GM23338 (cell line): ENCODE results near the gene TYMP. TPM values are rescaled to one million over a fixed set of nuclear protein-coding genes. Genes with fewer than 3 reads are reported as not detected.

Experiments
- ATAC-seq: fragments of 200-7000 bp; cut with Tn5 transposase; 3 replicates; pipeline ENCODE4 v1.9.1; 2020
- DNase-seq: peaks from one replicate; pipeline ENCODE4 v3.0.0-alpha.2; 2015; ENCODE audit warnings: low spot score
- H2AFZ ChIP-seq: fragments of 200-600 bp; sonication (generic); 2 replicates; pipeline ENCODE4 v1.8.0; 2016; ENCODE audit warnings: antibody characterized with exemption, mild to moderate bottlenecking, moderate library complexity
- H3F3A ChIP-seq: fragments of 200-600 bp; sonication (generic); replicated peaks from 2 replicates; pipeline ENCODE4 v1.8.0; 2017; ENCODE audit warnings: antibody characterized with exemption, mixed run types, low read depth
- H3K27ac ChIP-seq: fragments of 200-600 bp; sonication (generic); 2 replicates; pipeline ENCODE4 v1.6.1; 2016; ENCODE audit warnings: low read depth
- H3K27me3 ChIP-seq: fragments of 200-600 bp; sonication (generic); 2 replicates; pipeline ENCODE4 v1.8.0; 2016; ENCODE audit warnings: mild to moderate bottlenecking, mixed run types, moderate library complexity; ENCODE audit not compliant: insufficient read depth
- H3K36me3 ChIP-seq: fragments of 200-600 bp; sonication (generic); 2 replicates; pipeline ENCODE4 v1.8.0; 2016; ENCODE audit warnings: mild to moderate bottlenecking; ENCODE audit not compliant: insufficient read depth
- H3K4me1 ChIP-seq: fragments of 200-600 bp; sonication (generic); 2 replicates; pipeline ENCODE4 v1.8.0; 2016; ENCODE audit warnings: mild to moderate bottlenecking, moderate library complexity; ENCODE audit not compliant: insufficient read depth
- H3K4me2 ChIP-seq: fragments of 200-600 bp; sonication (generic); 2 replicates; pipeline ENCODE4 v1.7.1; 2017; ENCODE audit warnings: mixed run types
- H3K4me3 ChIP-seq: fragments of 200-600 bp; sonication (generic); 2 replicates; pipeline ENCODE4 v1.6.1; 2016; ENCODE audit warnings: mixed run types
- H3K79me2 ChIP-seq: fragments of 200-600 bp; sonication (generic); replicated peaks from 2 replicates; pipeline ENCODE4 v1.8.0; 2017; ENCODE audit warnings: mild to moderate bottlenecking; ENCODE audit not compliant: insufficient read depth
- H3K9me2 ChIP-seq: fragments of 200-600 bp; sonication (generic); 2 replicates; pipeline ENCODE4 v1.8.0; 2017; ENCODE audit not compliant: insufficient read depth
- H4K20me1 ChIP-seq: fragments of 200-600 bp; sonication (generic); replicated peaks from 2 replicates; pipeline ENCODE4 v1.8.0; 2017; ENCODE audit warnings: mild to moderate bottlenecking; ENCODE audit not compliant: insufficient read depth
- H3K27ac Mint-ChIP-seq: 2 replicates; pipeline ENCODE4 v1.8.0; 2020; ENCODE audit warnings: inconsistent platforms, mild to moderate bottlenecking, moderate library complexity, mixed read lengths
- H3K27me3 Mint-ChIP-seq: 3 replicates; pipeline ENCODE4 v1.8.0; 2022; ENCODE audit warnings: low read depth, mild to moderate bottlenecking, moderate library complexity, mixed read lengths, inconsistent platforms; ENCODE audit not compliant: insufficient read depth, poor library complexity
- H3K36me3 Mint-ChIP-seq: 3 replicates; pipeline ENCODE4 v1.8.0; 2021; ENCODE audit warnings: low read depth, mild to moderate bottlenecking, inconsistent platforms, moderate library complexity, mixed read lengths
- H3K4me1 Mint-ChIP-seq: 3 replicates; pipeline ENCODE4 v1.8.0; 2020; ENCODE audit warnings: mild to moderate bottlenecking, inconsistent platforms, mixed read lengths
- H3K4me3 Mint-ChIP-seq: 3 replicates; pipeline ENCODE4 v1.8.0; 2021; ENCODE audit warnings: moderate library complexity, mild to moderate bottlenecking, inconsistent platforms, mixed read lengths
- H3K9me3 Mint-ChIP-seq: 3 replicates; pipeline ENCODE4 v1.8.0; 2020; ENCODE audit warnings: moderate library complexity, mild to moderate bottlenecking, inconsistent platforms, mixed read lengths
- CREB1 ChIP-seq: fragments of 250-450 bp; sonication (Bioruptor Pico); IDR thresholded peaks from 2 replicates; pipeline ENCODE4 v1.5.0; 2020; ENCODE audit warnings: low read depth, mild to moderate bottlenecking, moderate library complexity
- EZH2 ChIP-seq: fragments of 200-600 bp; sonication (generic); IDR thresholded peaks from one replicate; pipeline ENCODE4 v1.8.0; 2017; ENCODE audit warnings: antibody characterized with exemption, mild to moderate bottlenecking, low read depth; ENCODE audit not compliant: unreplicated experiment
- EZH2phosphoT487 ChIP-seq: fragments of 200-600 bp; sonication (generic); IDR thresholded peaks from one replicate; pipeline ENCODE4 v1.8.1; 2018; ENCODE audit warnings: antibody characterized with exemption; ENCODE audit not compliant: unreplicated experiment
- JUNB ChIP-seq: IDR thresholded peaks from one replicate; pipeline ENCODE4 v1.6.1; 2016; ENCODE audit warnings: antibody characterized with exemption; ENCODE audit not compliant: unreplicated experiment
- NANOG ChIP-seq: IDR thresholded peaks from 2 replicates; pipeline ENCODE4 v1.6.1; 2016; ENCODE audit warnings: antibody characterized with exemption, borderline replicate concordance
- POLR2AphosphoS5 ChIP-seq: IDR thresholded peaks from 2 replicates; pipeline ENCODE4 v1.6.1; 2016; ENCODE audit warnings: antibody characterized with exemption, low read depth
- STAT1 ChIP-seq: IDR thresholded peaks from one replicate; pipeline ENCODE4 v1.6.1; 2016; ENCODE audit warnings: antibody characterized with exemption; ENCODE audit not compliant: unreplicated experiment
- ZNF114 ChIP-seq: fragments of 250-450 bp; sonication (Bioruptor Pico); IDR thresholded peaks from 2 replicates; pipeline ENCODE4 v1.5.0; 2020; ENCODE audit warnings: mild to moderate bottlenecking, moderate library complexity
- ZNF331 ChIP-seq: fragments of 250-450 bp; sonication (Bioruptor Pico); IDR thresholded peaks from 2 replicates; pipeline ENCODE4 v1.5.0; 2020; ENCODE audit warnings: low read depth, mild to moderate bottlenecking, moderate library complexity
- polyA plus RNA-seq: library from polyadenylated mRNA; unstranded; fragments of >200 nt; fragmentation: Nextera tagmentation; extraction: Ambion mirVana; gene quantifications from 2 replicates; pipeline ENCODE4 v1.2.1, GENCODE V29; 2016
- total RNA-seq: library from RNA; depleted of rRNA; stranded (reverse); fragments of >200 nt; shearing (Covaris generic); gene quantifications from 2 replicates; pipeline ENCODE4 v1.2.3, GENCODE V29; 2014
- TF ChIP-seq, protein P1 (sequence below): IDR thresholded peaks from one replicate; pipeline ENCODE4 v1.6.1; 2018; ENCODE audit warnings: antibody characterized with exemption; ENCODE audit not compliant: unreplicated experiment
- TF ChIP-seq, protein P2 (sequence below): fragments of 250-450 bp; sonication (Bioruptor Pico); IDR thresholded peaks from 2 replicates; pipeline ENCODE4 v1.5.0; 2020; ENCODE audit warnings: mild to moderate bottlenecking, moderate library complexity
- TF ChIP-seq, protein P3 (sequence below): IDR thresholded peaks from 2 replicates; pipeline ENCODE4 v1.6.1; 2016; ENCODE audit warnings: antibody characterized with exemption
- TF ChIP-seq, protein P4 (sequence below), 2 experiments: fragments of 200-600 bp in 1 of 2; sonication (generic) in 1 of 2; conservative IDR thresholded peaks; 2 replicates each; pipeline versions ENCODE4 v1.5.1 to v1.6.1; 2016 to 2017; ENCODE audit warnings: antibody characterized with exemption in 2 of 2, low read depth in 2 of 2, mild to moderate bottlenecking in 2 of 2, moderate library complexity in 1 of 2

TYMP gene
- total and polyA plus RNA-seq, 2 experiments from 2014 or later: 0.28 to 1.8 TPM

DNA sequence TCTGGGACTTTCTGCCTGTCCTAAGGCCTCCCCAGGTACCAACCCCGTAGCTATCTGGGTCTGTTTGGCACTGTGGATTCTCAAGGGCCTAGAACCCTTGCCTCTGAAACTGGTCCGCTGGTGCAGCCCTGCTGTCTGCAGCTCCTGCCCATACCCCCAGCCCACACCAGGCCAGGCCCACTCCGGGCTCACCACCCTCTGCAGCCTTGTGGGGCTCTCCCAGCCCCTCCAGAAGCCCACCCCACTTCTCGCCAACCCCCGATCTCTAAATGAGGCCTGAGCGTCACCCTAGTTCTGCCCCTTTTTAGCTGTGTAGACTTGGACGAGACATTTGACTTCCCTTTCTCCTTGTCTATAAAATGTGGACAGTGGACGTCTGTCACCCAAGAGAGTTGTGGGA lies 20.6 kb upstream of the TYMP start:
- Histone ChIP-seq H3K27me3 (peaks cover 20% of the 10 kb centered on the region; the same call in 1 of the 2 replicates), H3K27ac (no peak overlapping the region), H3K36me3 (no peaks in the 10 kb centered on the region), H2AFZ (no peak overlapping the region), H3K4me1 (no peaks in the 10 kb centered on the region), H4K20me1 (no peaks in the 10 kb centered on the region), H3K4me2 (no peak overlapping the region), H3F3A (no peaks in the 10 kb centered on the region), H3K9me2 (no peaks in the 10 kb centered on the region), H3K4me3 (no peak overlapping the region), H3K79me2 (no peaks in the 10 kb centered on the region)
- Mint-ChIP-seq H3K36me3 (no peaks in the 10 kb centered on the region), H3K27me3 (peaks cover 27% of the 10 kb centered on the region), H3K4me1 (peaks cover 4% of the 10 kb centered on the region; the same call in 2 of the 3 replicates), H3K27ac (no peak overlapping the region), H3K9me3 (no peaks in the 10 kb centered on the region), H3K4me3 (no peak overlapping the region; the same call in 2 of the 3 replicates)
- TF ChIP-seq NANOG (no peak), EZH2phosphoT487 (no peak), JUNB (no peak), ZNF331 (CRISPR knock-in tag) (no peak), POLR2AphosphoS5 (no peak), EZH2 (no peak), ZNF114 (CRISPR knock-in tag) (no peak), STAT1 (no peak), CREB1 (CRISPR knock-in tag) (no peak)
- TF ChIP-seq, protein P1, sequence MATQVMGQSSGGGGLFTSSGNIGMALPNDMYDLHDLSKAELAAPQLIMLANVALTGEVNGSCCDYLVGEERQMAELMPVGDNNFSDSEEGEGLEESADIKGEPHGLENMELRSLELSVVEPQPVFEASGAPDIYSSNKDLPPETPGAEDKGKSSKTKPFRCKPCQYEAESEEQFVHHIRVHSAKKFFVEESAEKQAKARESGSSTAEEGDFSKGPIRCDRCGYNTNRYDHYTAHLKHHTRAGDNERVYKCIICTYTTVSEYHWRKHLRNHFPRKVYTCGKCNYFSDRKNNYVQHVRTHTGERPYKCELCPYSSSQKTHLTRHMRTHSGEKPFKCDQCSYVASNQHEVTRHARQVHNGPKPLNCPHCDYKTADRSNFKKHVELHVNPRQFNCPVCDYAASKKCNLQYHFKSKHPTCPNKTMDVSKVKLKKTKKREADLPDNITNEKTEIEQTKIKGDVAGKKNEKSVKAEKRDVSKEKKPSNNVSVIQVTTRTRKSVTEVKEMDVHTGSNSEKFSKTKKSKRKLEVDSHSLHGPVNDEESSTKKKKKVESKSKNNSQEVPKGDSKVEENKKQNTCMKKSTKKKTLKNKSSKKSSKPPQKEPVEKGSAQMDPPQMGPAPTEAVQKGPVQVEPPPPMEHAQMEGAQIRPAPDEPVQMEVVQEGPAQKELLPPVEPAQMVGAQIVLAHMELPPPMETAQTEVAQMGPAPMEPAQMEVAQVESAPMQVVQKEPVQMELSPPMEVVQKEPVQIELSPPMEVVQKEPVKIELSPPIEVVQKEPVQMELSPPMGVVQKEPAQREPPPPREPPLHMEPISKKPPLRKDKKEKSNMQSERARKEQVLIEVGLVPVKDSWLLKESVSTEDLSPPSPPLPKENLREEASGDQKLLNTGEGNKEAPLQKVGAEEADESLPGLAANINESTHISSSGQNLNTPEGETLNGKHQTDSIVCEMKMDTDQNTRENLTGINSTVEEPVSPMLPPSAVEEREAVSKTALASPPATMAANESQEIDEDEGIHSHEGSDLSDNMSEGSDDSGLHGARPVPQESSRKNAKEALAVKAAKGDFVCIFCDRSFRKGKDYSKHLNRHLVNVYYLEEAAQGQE: no peak
- TF ChIP-seq, protein P2, sequence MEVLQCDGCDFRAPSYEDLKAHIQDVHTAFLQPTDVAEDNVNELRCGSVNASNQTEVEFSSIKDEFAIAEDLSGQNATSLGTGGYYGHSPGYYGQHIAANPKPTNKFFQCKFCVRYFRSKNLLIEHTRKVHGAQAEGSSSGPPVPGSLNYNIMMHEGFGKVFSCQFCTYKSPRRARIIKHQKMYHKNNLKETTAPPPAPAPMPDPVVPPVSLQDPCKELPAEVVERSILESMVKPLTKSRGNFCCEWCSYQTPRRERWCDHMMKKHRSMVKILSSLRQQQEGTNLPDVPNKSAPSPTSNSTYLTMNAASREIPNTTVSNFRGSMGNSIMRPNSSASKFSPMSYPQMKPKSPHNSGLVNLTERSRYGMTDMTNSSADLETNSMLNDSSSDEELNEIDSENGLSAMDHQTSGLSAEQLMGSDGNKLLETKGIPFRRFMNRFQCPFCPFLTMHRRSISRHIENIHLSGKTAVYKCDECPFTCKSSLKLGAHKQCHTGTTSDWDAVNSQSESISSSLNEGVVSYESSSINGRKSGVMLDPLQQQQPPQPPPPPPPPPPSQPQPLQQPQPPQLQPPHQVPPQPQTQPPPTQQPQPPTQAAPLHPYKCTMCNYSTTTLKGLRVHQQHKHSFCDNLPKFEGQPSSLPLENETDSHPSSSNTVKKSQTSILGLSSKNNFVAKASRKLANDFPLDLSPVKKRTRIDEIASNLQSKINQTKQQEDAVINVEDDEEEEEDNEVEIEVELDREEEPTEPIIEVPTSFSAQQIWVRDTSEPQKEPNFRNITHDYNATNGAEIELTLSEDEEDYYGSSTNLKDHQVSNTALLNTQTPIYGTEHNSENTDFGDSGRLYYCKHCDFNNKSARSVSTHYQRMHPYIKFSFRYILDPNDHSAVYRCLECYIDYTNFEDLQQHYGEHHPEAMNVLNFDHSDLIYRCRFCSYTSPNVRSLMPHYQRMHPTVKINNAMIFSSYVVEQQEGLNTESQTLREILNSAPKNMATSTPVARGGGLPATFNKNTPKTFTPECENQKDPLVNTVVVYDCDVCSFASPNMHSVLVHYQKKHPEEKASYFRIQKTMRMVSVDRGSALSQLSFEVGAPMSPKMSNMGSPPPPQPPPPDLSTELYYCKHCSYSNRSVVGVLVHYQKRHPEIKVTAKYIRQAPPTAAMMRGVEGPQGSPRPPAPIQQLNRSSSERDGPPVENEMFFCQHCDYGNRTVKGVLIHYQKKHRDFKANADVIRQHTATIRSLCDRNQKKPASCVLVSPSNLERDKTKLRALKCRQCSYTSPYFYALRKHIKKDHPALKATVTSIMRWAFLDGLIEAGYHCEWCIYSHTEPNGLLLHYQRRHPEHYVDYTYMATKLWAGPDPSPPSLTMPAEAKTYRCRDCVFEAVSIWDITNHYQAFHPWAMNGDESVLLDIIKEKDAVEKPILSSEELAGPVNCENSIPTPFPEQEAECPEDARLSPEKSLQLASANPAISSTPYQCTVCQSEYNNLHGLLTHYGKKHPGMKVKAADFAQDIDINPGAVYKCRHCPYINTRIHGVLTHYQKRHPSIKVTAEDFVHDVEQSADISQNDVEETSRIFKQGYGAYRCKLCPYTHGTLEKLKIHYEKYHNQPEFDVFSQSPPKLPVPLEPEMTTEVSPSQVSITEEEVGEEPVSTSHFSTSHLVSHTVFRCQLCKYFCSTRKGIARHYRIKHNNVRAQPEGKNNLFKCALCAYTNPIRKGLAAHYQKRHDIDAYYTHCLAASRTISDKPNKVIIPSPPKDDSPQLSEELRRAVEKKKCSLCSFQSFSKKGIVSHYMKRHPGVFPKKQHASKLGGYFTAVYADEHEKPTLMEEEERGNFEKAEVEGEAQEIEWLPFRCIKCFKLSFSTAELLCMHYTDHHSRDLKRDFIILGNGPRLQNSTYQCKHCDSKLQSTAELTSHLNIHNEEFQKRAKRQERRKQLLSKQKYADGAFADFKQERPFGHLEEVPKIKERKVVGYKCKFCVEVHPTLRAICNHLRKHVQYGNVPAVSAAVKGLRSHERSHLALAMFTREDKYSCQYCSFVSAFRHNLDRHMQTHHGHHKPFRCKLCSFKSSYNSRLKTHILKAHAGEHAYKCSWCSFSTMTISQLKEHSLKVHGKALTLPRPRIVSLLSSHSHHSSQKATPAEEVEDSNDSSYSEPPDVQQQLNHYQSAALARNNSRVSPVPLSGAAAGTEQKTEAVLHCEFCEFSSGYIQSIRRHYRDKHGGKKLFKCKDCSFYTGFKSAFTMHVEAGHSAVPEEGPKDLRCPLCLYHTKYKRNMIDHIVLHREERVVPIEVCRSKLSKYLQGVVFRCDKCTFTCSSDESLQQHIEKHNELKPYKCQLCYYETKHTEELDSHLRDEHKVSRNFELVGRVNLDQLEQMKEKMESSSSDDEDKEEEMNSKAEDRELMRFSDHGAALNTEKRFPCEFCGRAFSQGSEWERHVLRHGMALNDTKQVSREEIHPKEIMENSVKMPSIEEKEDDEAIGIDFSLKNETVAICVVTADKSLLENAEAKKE (CRISPR knock-in tag): no peak
- TF ChIP-seq, protein P3, sequence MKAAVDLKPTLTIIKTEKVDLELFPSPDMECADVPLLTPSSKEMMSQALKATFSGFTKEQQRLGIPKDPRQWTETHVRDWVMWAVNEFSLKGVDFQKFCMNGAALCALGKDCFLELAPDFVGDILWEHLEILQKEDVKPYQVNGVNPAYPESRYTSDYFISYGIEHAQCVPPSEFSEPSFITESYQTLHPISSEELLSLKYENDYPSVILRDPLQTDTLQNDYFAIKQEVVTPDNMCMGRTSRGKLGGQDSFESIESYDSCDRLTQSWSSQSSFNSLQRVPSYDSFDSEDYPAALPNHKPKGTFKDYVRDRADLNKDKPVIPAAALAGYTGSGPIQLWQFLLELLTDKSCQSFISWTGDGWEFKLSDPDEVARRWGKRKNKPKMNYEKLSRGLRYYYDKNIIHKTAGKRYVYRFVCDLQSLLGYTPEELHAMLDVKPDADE: no peak
- TF ChIP-seq, protein P4, sequence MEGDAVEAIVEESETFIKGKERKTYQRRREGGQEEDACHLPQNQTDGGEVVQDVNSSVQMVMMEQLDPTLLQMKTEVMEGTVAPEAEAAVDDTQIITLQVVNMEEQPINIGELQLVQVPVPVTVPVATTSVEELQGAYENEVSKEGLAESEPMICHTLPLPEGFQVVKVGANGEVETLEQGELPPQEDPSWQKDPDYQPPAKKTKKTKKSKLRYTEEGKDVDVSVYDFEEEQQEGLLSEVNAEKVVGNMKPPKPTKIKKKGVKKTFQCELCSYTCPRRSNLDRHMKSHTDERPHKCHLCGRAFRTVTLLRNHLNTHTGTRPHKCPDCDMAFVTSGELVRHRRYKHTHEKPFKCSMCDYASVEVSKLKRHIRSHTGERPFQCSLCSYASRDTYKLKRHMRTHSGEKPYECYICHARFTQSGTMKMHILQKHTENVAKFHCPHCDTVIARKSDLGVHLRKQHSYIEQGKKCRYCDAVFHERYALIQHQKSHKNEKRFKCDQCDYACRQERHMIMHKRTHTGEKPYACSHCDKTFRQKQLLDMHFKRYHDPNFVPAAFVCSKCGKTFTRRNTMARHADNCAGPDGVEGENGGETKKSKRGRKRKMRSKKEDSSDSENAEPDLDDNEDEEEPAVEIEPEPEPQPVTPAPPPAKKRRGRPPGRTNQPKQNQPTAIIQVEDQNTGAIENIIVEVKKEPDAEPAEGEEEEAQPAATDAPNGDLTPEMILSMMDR (conservative IDR thresholded peaks at IDR 0.05; ENCODE audit: low read depth in 2 of 2): no peak
- DNase-seq (no peak), ATAC-seq (no peak)
